Endothelial cell of umbilical vein (primary cell): ENCODE measurements around the gene CHST12.

Experiments used
- CTCF ChIP-seq, 2 donors: IDR thresholded peaks; 1 replicate in 1 of 2; 2 replicates in 1 of 2; pipeline ENCODE4 v1.5.1; 2011; ENCODE audit warnings: low read length in 2 of 2, mild to moderate bottlenecking in 2 of 2, moderate library complexity in 2 of 2, control low read depth in 1 of 2, inconsistent platforms in 1 of 2, low read depth in 1 of 2; ENCODE audit not compliant: insufficient read depth in 1 of 2; ENCODE audit errors: extremely low read depth in 1 of 2
- EZH2 ChIP-seq: IDR thresholded peaks from 2 replicates; pipeline ENCODE4 v1.6.1; 2012; ENCODE audit warnings: borderline replicate concordance, low read depth, mild to moderate bottlenecking, moderate library complexity, low read length, inconsistent platforms; ENCODE audit not compliant: severe bottlenecking
- FOS ChIP-seq: IDR thresholded peaks from 2 replicates; pipeline ENCODE4 v1.6.1; 2011; ENCODE audit warnings: mild to moderate bottlenecking, low read length, moderate library complexity, borderline replicate concordance; ENCODE audit not compliant: insufficient read depth
- POLR2A ChIP-seq: IDR thresholded peaks from 2 replicates; pipeline ENCODE4 v1.6.1; 2012; ENCODE audit warnings: low read depth, mild to moderate bottlenecking, control low read depth, low read length
- POLR2AphosphoS5 ChIP-seq: IDR thresholded peaks from 2 replicates; pipeline ENCODE4 v1.6.1; 2012; ENCODE audit warnings: low read depth, mild to moderate bottlenecking, control low read depth, low read length, moderate library complexity; ENCODE audit not compliant: insufficient read depth
- TF ChIP-seq, protein P1 (sequence below): IDR thresholded peaks from 2 replicates; pipeline ENCODE4 v1.6.1; 2011; ENCODE audit not compliant: insufficient read depth, insufficient read length

DNA sequence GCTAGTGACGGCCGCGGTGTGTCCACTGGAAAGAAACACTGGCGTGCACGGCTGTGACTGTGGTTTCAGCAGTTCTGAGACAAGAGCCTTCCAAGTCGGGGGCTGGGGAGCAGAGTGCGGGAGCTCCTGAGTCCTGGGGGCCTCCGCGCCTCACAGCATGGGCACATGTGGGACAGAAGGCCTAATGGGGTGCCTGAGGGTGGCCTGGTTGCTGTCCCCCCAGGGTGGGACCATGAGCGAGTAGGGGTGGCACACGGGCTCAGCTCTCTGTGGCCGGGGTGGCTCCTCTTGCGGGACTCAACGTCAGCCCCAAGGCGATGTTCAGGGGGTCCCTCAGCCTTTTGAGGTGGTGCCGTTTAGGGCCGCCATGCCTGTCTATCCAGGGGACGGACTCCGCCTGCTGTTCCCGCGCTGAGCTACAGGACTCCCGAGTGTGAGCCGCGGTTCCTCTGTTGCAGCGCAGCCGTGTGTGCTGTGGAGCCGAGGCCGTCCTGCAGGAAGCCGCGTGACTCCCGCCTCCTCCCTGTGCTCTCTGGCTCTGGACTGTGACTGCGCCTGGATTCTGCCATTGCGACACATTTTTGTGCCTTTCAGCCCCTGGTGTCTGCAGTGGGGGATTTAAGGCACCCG lies 23.5 kb upstream of the CHST12 start:
- TF ChIP-seq POLR2A (no peak), CTCF (IDR thresholded peaks at IDR 0.05; ENCODE audit: extremely low read depth in 1 of 2, insufficient read depth in 1 of 2, low read depth in 1 of 2, low read length in 2 of 2) (no peak), EZH2 (no peak), FOS (no peak), POLR2AphosphoS5 (no peak)
- TF ChIP-seq, protein P1, sequence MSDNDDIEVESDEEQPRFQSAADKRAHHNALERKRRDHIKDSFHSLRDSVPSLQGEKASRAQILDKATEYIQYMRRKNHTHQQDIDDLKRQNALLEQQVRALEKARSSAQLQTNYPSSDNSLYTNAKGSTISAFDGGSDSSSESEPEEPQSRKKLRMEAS, result no peak
